HepG2 (cell line): Measurements from ENCODE around the gene RAP2A. TPM values are rescaled to one million over a fixed set of nuclear protein-coding genes. Genes with fewer than 3 reads are reported as not detected.

Source experiments
- ATAC-seq: fragments of 200-7000 bp; cut with Tn5 transposase; 3 replicates; pipeline ENCODE4 v1.9.1; 2020; ENCODE audit warnings: mild to moderate bottlenecking, moderate library complexity
- BruUV-seq: library from RNA; stranded (reverse); fragments of 400-500 nt; replicated peaks from 2 replicates; lab custom pipeline; 2021; lab: Mats Ljungman, UMichigan
- CTCF ChIA-PET: fragments of 300-600 bp; formaldehyde crosslinking; extraction: SDS; loops from one replicate; lab custom pipeline; 2021; ENCODE audit warnings: low total read pairs, inconsistent platforms, low intra/inter-chr PET ratio; lab: Yijun Ruan, JAX
- POLR2A ChIA-PET: fragments of 350-600 bp; sonication (Branson Sonifier 250); formaldehyde crosslinking; loops from one replicate; lab custom pipeline; 2020; ENCODE audit warnings: antibody characterized with exemption, inconsistent platforms; lab: Yijun Ruan, JAX
- DNase-seq: peaks from one replicate; pipeline ENCODE4 v3.0.0-alpha.2; 2015; ENCODE audit warnings: low spot score
- FAIRE-seq: peaks from 3 replicates; lab custom pipeline; 2011; peaks lifted over from hg19 to GRCh38; lab: Jason Lieb, UNC
- H2AFZ ChIP-seq: one replicate; pipeline ENCODE4 v1.6.1; 2011; ENCODE audit warnings: low read length, inconsistent platforms
- H3K27ac ChIP-seq: fragments of 300-600 bp; 3 replicates; pipeline ENCODE4 v1.8.0; 2011; ENCODE audit warnings: mixed run types, mild to moderate bottlenecking, mixed read lengths, low read length, inconsistent platforms; ENCODE audit not compliant: insufficient read depth; ENCODE audit errors: extremely low read length
- H3K27me3 ChIP-seq, 2 experiments: fragments of 200-600 bp in 1 of 2; 2 replicates in 1 of 2; 3 replicates in 1 of 2; pipeline versions ENCODE4 v1.6.0 to v1.8.0; 2011; ENCODE audit warnings: low read length in 2 of 2, mild to moderate bottlenecking in 2 of 2, moderate library complexity in 2 of 2, inconsistent platforms in 1 of 2; ENCODE audit not compliant: insufficient read depth in 2 of 2, control insufficient read depth in 1 of 2
- H3K36me3 ChIP-seq, 2 experiments: fragments of 200-600 bp in 1 of 2; replicated peaks in 1 of 2; 2 replicates in 1 of 2; 3 replicates in 1 of 2; pipeline versions ENCODE4 v1.5.1 to v1.8.0; 2011; ENCODE audit warnings: low read length in 2 of 2, inconsistent platforms in 1 of 2; ENCODE audit not compliant: insufficient read depth in 2 of 2, control insufficient read depth in 1 of 2
- H3K4me1 ChIP-seq: 2 replicates; pipeline ENCODE4 v1.5.1; 2012; ENCODE audit warnings: low read length, inconsistent platforms; ENCODE audit not compliant: insufficient read depth
- H3K4me2 ChIP-seq: 2 replicates; pipeline ENCODE4 v1.6.0; 2011; ENCODE audit warnings: low read depth, low read length, inconsistent platforms
- H3K4me3 ChIP-seq, 3 experiments: fragments of 200-600 bp in 1 of 3; sonication (generic), shearing (Covaris generic) in 1 of 3; replicated peaks in 1 of 3; 2 replicates each; pipeline ENCODE4 v1.5.1; 2011 to 2016; ENCODE audit warnings: low read length in 3 of 3, inconsistent platforms in 2 of 3, low read depth in 2 of 3, mild to moderate bottlenecking in 2 of 3, control low read depth in 1 of 3, mixed read lengths in 1 of 3; ENCODE audit not compliant: insufficient read depth in 1 of 3
- H3K79me2 ChIP-seq: one replicate; pipeline ENCODE4 v1.6.1; 2011; ENCODE audit warnings: low read length, inconsistent platforms; ENCODE audit not compliant: insufficient read depth
- H3K9ac ChIP-seq: 2 replicates; pipeline ENCODE4 v1.6.0; 2011; ENCODE audit warnings: mild to moderate bottlenecking, low read depth, low read length, inconsistent platforms; ENCODE audit not compliant: insufficient read depth
- H3K9me3 ChIP-seq: 2 replicates; pipeline ENCODE4 v1.5.1; 2012; ENCODE audit warnings: mild to moderate bottlenecking, low read length
- H4K20me1 ChIP-seq: 2 replicates; pipeline ENCODE4 v1.6.0; 2011; ENCODE audit warnings: inconsistent platforms, mild to moderate bottlenecking, low read length, moderate library complexity; ENCODE audit not compliant: insufficient read depth
- CBFB ChIP-seq: sonication (generic); formaldehyde crosslinking; IDR thresholded peaks from 2 replicates; pipeline ENCODE4 v1.4.0; 2020; ENCODE audit warnings: missing genetic modification reagents
- E2F1 ChIP-seq: sonication (generic); formaldehyde crosslinking; IDR thresholded peaks from 2 replicates; pipeline ENCODE4 v1.5.0; 2020; ENCODE audit warnings: missing genetic modification reagents
- FOXC1 ChIP-seq: sonication (generic); formaldehyde crosslinking; IDR thresholded peaks from 2 replicates; pipeline ENCODE4 v1.8.0; 2022; ENCODE audit warnings: mild to moderate bottlenecking, missing genetic modification reagents, borderline replicate concordance
- JUN ChIP-seq: sonication (generic); formaldehyde crosslinking; IDR thresholded peaks from 2 replicates; pipeline ENCODE4 v1.4.0; 2020; ENCODE audit warnings: mild to moderate bottlenecking, missing genetic modification reagents
- NFIB ChIP-seq: sonication (generic); formaldehyde crosslinking; IDR thresholded peaks from 2 replicates; pipeline ENCODE4 v1.9.0; 2021; ENCODE audit warnings: missing genetic modification reagents, mild to moderate bottlenecking, borderline replicate concordance
- NKX3-1 ChIP-seq: sonication (generic); formaldehyde crosslinking; IDR thresholded peaks from 2 replicates; pipeline ENCODE4 v1.5.0; 2020; ENCODE audit warnings: missing genetic modification reagents
- SCMH1 ChIP-seq: sonication (generic); formaldehyde crosslinking; IDR thresholded peaks from 2 replicates; pipeline ENCODE4 v1.9.0; 2021; ENCODE audit warnings: missing genetic modification reagents, mild to moderate bottlenecking, borderline replicate concordance
- SNAPC5 ChIP-seq: sonication (generic); formaldehyde crosslinking; IDR thresholded peaks from 2 replicates; pipeline ENCODE4 v1.8.1; 2023; ENCODE audit warnings: mild to moderate bottlenecking, missing genetic modification reagents, borderline replicate concordance
- SRSF1 ChIP-seq: fragments of 200-400 bp; formaldehyde crosslinking; optimal IDR thresholded peaks from 2 replicates; pipeline ENCODE3; 2017; ENCODE audit warnings: mild to moderate bottlenecking, low read depth, low read length, moderate library complexity
- TFAP4 ChIP-seq: sonication (generic); IDR thresholded peaks from 2 replicates; pipeline ENCODE4 v1.6.1; 2016; ENCODE audit warnings: low read depth, borderline replicate concordance
- ZBTB38 ChIP-seq: sonication (generic); formaldehyde crosslinking; IDR thresholded peaks from 2 replicates; pipeline ENCODE4 v1.5.1; 2020; ENCODE audit warnings: mild to moderate bottlenecking, missing genetic modification reagents
- ZFP62 ChIP-seq: sonication (generic); formaldehyde crosslinking; IDR thresholded peaks from 2 replicates; pipeline ENCODE4 v1.4.0; 2020; ENCODE audit warnings: missing genetic modification reagents
- ZNF34 ChIP-seq: sonication (generic); formaldehyde crosslinking; IDR thresholded peaks from 2 replicates; pipeline ENCODE4 v1.4.0; 2020; ENCODE audit warnings: mild to moderate bottlenecking, missing genetic modification reagents, borderline replicate concordance
- ZNF501 ChIP-seq: sonication (generic); formaldehyde crosslinking; IDR thresholded peaks from 2 replicates; pipeline ENCODE4 v1.5.1; 2020; ENCODE audit warnings: mild to moderate bottlenecking, moderate library complexity, missing genetic modification reagents
- ZNF510 ChIP-seq: sonication (generic); formaldehyde crosslinking; IDR thresholded peaks from 2 replicates; pipeline ENCODE4 v1.4.0; 2020; ENCODE audit warnings: low read depth, mild to moderate bottlenecking, missing genetic modification reagents
- ZNF597 ChIP-seq: sonication (generic); formaldehyde crosslinking; IDR thresholded peaks from 2 replicates; pipeline ENCODE4 v1.5.0; 2020; ENCODE audit warnings: missing genetic modification reagents
- ZNF678 ChIP-seq: sonication (generic); formaldehyde crosslinking; IDR thresholded peaks from 2 replicates; pipeline ENCODE4 v1.4.0; 2020; ENCODE audit warnings: mild to moderate bottlenecking, missing genetic modification reagents
- ZSCAN12 ChIP-seq: sonication (generic); formaldehyde crosslinking; IDR thresholded peaks from 2 replicates; pipeline ENCODE4 v1.9.0; 2021; ENCODE audit warnings: mild to moderate bottlenecking, missing genetic modification reagents
- ZSCAN25 ChIP-seq: sonication (generic); formaldehyde crosslinking; IDR thresholded peaks from 2 replicates; pipeline ENCODE4 v1.8.0; 2022; ENCODE audit warnings: mild to moderate bottlenecking, missing genetic modification reagents
- WGBS: methylation state at CpG from one replicate; pipeline ENCODE4 v1.1.6; 2017; ENCODE audit warnings: low lambda C conversion rate; 5-methylcytosine and 5-hydroxymethylcytosine counted together
- in situ Hi-C: cut with HindIII; loops from 2 replicates; pipeline ENCODE4 v1.10.0; 2017; ENCODE audit warnings: low pct_unique_long_range_greater_than_20kb; ENCODE audit not compliant: extremely low pct_ligation_motif_present
- intact Hi-C: fragments of 100-400 bp; cut with micrococcal nuclease; formaldehyde crosslinking; loops from one replicate; pipeline ENCODE4 v1.10.0; 2022; ENCODE audit not compliant: unreplicated experiment
- polyA plus RNA-seq, 8 experiments: library from polyadenylated mRNA; depleted of rRNA in 3 of 8; stranded (reverse) in 7 of 8; unstranded in 1 of 8; fragments of >200 nt; fragmentation: Illumina TruSeq in 4 of 8; extraction: Trizol in 4 of 8; gene quantifications; 2 replicates each; pipeline versions ENCODE4 v1.2.1 to v1.2.3, GENCODE V29; 2011 to 2016; ENCODE audit warnings: low read depth in 4 of 8, missing spikeins in 1 of 8, mixed read lengths in 1 of 8; ENCODE audit not compliant: insufficient read depth in 1 of 8
- total RNA-seq, 5 experiments: library from RNA; depleted of rRNA; stranded (reverse); fragments of >200 nt; fragmentation: Illumina TruSeq; extraction: Trizol; gene quantifications; 2 replicates each; pipeline ENCODE4 v1.2.3, GENCODE V29; 2016; ENCODE audit warnings: low read depth in 1 of 5
- TF ChIP-seq, protein P1 (sequence below): sonication (generic); formaldehyde crosslinking; IDR thresholded peaks from 2 replicates; pipeline ENCODE4 v1.4.0; 2020; ENCODE audit warnings: mild to moderate bottlenecking, missing genetic modification reagents

Gene RAP2A
- total and polyA plus RNA-seq, 2 of the 13 experiments (the other 11 are each of a cell fraction or from before 2014, with no cell fraction given) = 9.9 to 23.1 TPM

DNA sequence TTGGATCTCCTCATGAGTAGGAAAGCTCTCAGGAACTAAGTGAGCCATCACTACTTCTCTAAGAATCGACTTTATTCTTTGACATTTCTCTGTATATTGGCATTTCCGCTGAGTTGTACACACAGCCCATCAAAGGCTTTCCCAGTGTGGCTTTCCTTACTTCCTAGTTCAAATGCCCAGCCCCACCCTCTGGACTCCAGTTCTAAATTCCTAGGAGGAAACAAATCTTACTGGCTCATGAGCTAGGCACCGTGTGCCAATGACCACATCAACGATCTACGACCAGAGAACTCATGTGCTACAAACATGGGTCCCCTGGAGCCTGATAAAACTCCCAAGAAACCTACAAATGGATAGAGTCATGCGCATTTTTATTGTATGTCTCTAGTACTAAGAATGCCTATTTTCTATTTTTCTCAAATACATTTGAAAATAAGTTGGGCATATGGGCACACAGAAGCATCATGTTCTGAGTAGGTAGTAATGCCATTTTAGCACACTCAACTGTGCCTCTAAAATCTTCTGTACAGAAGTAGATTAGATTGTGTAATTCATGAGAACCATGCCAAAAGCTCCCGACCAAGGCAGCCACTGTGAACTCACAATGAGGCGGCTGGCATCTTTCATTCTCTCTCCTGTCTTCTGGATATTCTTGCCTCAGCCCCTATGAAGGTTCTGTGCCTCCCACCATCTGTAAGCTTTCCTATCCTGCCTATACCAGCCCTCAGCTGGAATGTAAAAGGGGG, 10.5 kb upstream of the RAP2A start (continued):
- no peak for TF ChIP-seq ZNF34
- no peak for TF ChIP-seq FOXC1 (CRISPR knock-in tag)
- TF ChIP-seq NFIB (CRISPR knock-in tag) = no peak
- TF ChIP-seq SCMH1 = no peak
- TF ChIP-seq CBFB = no peak

GRCh38 chr13:97425590-97425989, 8.4 kb upstream of the RAP2A start:
- ATAC-seq (no peak), DNase-seq (no peak), FAIRE-seq (no peak)
- no peaks in the 10 kb centered on the region for H3K36me3 ChIP-seq
- H3K4me3 ChIP-seq = no peak overlapping the region
- no peaks in the 10 kb centered on the region for H3K9me3 ChIP-seq
- H3K4me2 ChIP-seq = no peak overlapping the region
- in situ Hi-C loops = no loop called here
- H3K27me3 ChIP-seq = no peaks in the 10 kb centered on the region
- CTCF ChIA-PET = no interaction called here
- H3K79me2 ChIP-seq = no peaks in the 10 kb centered on the region
- no peak overlapping the region for H3K27ac ChIP-seq
- BruUV-seq = no TSS peak
- no peaks in the 10 kb centered on the region for H4K20me1 ChIP-seq
- intact Hi-C loops = no loop called here
- 25% methylated on average over 2 of the region's 2 CpGs for WGBS
- no peak overlapping the region for H3K9ac ChIP-seq
- no peak overlapping the region for H2AFZ ChIP-seq
- peaks cover 23% of the 10 kb centered on the region for H3K4me1 ChIP-seq
- POLR2A ChIA-PET = no interaction called here
- TF ChIP-seq ZNF597 (CRISPR knock-in tag) (no peak), TFAP4 (no peak), ZSCAN25 (no peak), SRSF1 (no peak), ZFP62 (no peak), SNAPC5 (CRISPR knock-in tag) (no peak), ZSCAN12 (CRISPR knock-in tag) (no peak), ZNF678 (CRISPR knock-in tag) (no peak), NKX3-1 (CRISPR knock-in tag) (no peak), E2F1 (no peak), ZBTB38 (CRISPR knock-in tag) (no peak), ZNF510 (CRISPR knock-in tag) (no peak), JUN (CRISPR knock-in tag) (no peak), ZNF501 (CRISPR knock-in tag) (no peak)
- TF ChIP-seq, protein P1, sequence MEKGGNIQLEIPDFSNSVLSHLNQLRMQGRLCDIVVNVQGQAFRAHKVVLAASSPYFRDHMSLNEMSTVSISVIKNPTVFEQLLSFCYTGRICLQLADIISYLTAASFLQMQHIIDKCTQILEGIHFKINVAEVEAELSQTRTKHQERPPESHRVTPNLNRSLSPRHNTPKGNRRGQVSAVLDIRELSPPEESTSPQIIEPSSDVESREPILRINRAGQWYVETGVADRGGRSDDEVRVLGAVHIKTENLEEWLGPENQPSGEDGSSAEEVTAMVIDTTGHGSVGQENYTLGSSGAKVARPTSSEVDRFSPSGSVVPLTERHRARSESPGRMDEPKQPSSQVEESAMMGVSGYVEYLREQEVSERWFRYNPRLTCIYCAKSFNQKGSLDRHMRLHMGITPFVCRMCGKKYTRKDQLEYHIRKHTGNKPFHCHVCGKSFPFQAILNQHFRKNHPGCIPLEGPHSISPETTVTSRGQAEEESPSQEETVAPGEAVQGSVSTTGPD (CRISPR knock-in tag) = no peak
